GM13976 (cell line): ENCODE measurements around the gene PDE2A.

Experiments used
- DNase-seq: peaks from one replicate; pipeline ENCODE4 v3.0.0; 2012; ENCODE audit warnings: low spot score
- in situ Hi-C: fragments of 300-500 bp; cut with MboI; formaldehyde crosslinking; loops from one replicate; pipeline ENCODE4 v1.12.0; 2022; ENCODE audit warnings: low sequenced_read_pairs, mixed read lengths, inconsistent platforms; ENCODE audit not compliant: unreplicated experiment
- TF ChIP-seq, protein P1 (sequence below): IDR thresholded peaks from 2 replicates; pipeline ENCODE4 v1.5.1; 2012; ENCODE audit warnings: borderline replicate concordance, mild to moderate bottlenecking; ENCODE audit not compliant: insufficient read depth; ENCODE audit errors: extremely low read depth, missing control alignments, control extremely low read depth

Gene PDE2A

DNA sequence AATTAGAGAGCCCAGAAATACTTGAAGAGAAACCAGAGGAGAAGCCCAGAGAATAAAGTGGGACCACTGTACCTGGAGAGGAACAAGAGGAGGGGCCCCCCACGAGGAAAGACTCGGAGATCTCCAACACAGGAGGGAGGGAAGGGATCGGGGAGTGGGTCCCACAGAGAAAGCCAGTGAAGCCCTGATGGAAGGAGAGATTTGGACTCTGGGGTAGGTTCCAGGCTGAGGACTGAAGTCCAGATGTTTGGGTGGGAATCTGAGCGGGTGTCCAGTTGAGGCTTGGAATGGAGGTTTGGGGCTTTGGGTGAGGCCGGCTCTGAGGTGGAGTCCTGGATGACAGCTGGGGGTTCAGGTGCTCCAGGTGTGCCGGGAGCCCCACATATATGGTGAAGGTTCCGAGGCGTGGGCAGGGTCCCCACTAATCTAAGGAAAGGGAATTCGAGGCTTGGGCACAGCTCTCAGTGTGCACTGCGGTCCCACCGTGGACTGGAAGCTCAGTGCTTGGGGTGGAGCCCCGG lies 32.6 kb downstream of the PDE2A start:
- TF ChIP-seq, protein P1, sequence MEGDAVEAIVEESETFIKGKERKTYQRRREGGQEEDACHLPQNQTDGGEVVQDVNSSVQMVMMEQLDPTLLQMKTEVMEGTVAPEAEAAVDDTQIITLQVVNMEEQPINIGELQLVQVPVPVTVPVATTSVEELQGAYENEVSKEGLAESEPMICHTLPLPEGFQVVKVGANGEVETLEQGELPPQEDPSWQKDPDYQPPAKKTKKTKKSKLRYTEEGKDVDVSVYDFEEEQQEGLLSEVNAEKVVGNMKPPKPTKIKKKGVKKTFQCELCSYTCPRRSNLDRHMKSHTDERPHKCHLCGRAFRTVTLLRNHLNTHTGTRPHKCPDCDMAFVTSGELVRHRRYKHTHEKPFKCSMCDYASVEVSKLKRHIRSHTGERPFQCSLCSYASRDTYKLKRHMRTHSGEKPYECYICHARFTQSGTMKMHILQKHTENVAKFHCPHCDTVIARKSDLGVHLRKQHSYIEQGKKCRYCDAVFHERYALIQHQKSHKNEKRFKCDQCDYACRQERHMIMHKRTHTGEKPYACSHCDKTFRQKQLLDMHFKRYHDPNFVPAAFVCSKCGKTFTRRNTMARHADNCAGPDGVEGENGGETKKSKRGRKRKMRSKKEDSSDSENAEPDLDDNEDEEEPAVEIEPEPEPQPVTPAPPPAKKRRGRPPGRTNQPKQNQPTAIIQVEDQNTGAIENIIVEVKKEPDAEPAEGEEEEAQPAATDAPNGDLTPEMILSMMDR: no peak
- in situ Hi-C loops: no loop called here
- no peak for DNase-seq

DNA sequence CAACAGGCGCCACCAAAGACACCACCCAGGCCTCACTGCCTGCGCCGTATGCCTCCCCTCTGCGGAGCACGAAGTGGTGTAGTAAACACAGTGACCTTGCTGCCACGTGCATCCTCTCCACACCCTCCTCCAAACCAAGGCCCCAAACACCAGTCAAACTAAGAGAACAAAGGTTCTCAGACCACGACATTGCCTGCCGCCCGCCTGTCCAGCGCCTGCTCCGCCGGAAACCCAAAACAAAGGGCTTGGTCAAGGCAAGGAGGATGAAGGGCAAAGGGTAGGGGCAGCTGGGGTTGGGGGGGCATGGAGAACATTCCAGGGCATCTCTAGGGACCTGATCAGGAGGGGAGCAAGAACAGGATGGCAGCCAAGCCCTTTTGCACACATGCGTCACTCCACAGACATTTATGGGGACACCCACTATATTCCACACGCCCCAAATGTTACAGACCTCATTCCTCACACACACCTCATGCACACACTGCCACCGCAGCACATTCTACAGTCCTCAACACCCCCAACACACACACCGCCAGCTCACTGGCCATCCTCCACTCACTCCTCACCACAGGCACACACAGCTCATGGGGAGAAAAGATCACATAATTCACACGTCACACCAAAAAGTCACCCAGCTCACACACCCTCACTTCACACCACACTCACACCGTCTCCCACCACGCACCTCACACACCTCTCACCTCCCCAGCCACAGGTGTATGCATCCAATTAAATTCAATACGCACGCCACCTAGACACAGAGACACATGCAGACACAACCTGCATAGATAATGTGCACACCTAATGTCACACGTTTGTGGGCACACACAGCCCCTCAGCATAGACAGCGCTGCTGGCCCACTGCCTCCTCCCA lies 34.5 kb downstream of the PDE2A start:
- TF ChIP-seq, protein P1: no peak
- in situ Hi-C loops: no loop called here
- DNase-seq: no peak

DNA sequence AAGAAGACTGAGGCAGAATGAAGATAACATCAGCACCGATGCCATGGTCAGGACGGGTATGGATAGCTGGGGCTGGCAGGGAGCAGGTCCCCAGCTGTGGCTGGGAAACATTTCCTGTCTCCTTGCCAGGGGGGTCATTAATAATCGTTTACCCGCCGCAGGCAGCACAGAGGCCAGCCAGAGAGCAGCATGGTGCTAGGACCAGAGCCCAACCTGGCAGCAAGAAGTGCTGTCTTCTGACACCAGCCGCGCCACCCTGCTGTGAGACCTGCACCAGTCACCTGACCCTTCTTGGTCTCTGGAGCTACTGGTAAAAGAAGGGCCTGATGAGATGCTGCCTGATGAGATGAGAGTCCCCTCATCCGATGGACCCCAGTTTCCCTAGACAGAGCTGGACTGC lies 36.3 kb downstream of the PDE2A start:
- in situ Hi-C loops: no loop called here

DNA sequence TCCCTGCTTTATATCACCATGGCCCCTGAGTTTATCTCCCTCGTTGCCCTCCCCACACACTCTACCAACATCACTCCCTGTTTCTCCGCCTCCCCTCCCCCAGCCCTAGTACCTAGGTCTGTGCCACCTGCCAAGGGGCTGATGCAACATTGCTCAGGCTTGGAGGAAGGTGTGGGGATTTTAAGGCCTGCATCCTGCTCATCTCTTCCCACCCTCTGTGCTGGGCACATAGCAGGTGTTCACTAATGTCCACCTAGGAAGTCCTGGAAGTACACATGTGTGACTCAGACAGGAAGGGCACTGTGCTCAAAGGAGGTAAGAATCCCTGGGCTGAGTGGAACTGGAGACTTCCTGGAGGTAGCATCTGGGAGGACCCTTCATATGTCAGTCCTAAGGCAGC lies 37.0 kb downstream of the PDE2A start:
- DNase-seq: no peak

More for the DNA sequence above, 36.3 kb downstream of the PDE2A start:
- TF ChIP-seq, protein P1: no peak
- no peak for DNase-seq

DNA sequence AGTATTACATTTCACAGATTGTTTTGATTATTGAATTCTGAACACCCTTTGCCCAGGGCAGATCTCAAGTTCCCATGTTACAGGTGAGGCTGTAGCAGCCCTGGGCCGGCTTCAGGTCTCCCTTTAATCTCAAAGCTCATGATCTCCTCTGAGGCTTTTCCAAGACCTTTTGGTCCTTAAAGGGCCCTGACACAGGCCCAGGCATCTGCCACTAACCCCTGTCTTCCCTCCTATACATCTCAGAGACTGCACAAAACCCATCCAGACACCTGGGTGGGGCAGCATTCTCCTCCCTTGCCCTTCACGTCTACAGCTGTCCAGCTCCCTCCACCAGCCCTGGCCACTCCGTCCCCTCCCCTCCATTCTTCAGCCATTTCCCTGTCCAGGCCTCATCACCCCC lies 37.8 kb downstream of the PDE2A start:
- TF ChIP-seq, protein P1: no peak
- no peak for DNase-seq
- in situ Hi-C loops: no loop called here

More for the DNA sequence above, 37.0 kb downstream of the PDE2A start:
- TF ChIP-seq, protein P1: no peak
- in situ Hi-C loops: no loop called here

DNA sequence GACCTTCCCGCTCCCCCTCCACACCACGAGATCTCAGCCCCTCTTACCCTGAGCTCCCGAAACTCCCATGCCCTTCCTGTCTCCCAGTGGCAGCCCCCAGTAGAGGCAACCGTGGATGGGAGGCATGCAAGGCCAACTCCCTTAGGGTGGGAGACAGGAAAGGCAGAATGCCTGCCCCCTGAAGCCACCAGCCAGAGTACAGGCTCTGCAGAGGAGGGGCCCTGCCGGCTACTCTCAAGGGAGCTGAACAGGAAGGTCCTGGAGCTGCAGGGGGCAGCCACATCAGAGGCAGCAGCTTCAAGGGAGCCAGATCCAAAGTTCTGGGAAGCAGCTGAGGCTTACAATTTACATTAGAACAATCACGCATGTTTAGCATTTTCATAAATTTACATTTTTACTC lies 38.3 kb downstream of the PDE2A start:
- in situ Hi-C loops: no loop called here
- TF ChIP-seq, protein P1: no peak

More for the DNA sequence above, 38.3 kb downstream of the PDE2A start:
- DNase-seq: no peak
